Activated naive CD4-positive, alpha-beta T cell treated with anti-CD3 and anti-CD28 coated beads, Interleukin-2, amount 10 ng/mL, durations not matched to agents 7 days and 5 days (primary cell): ENCODE results near the gene DNAJB8.
A peak's percentile ranks its signal among the peaks of the same experiment; 100 is the strongest.

Source experiments
- CTCF ChIA-PET: fragments of 350-600 bp; sonication (Branson Sonifier 250); formaldehyde crosslinking; loops from one replicate; lab custom pipeline; 2021; ENCODE audit warnings: antibody characterized with exemption; lab: Charles Lee
- DNase-seq: peaks from one replicate; pipeline ENCODE4 v3.0.0-alpha.2; 2020
- H3K27ac Mint-ChIP-seq: one replicate; pipeline ENCODE4 v1.8.0; 2021; ENCODE audit warnings: mild to moderate bottlenecking, moderate library complexity, mixed read lengths
- H3K27me3 Mint-ChIP-seq: one replicate; pipeline ENCODE4 v1.8.0; 2021; ENCODE audit warnings: mild to moderate bottlenecking, mixed read lengths
- H3K36me3 Mint-ChIP-seq: one replicate; pipeline ENCODE4 v1.8.0; 2021; ENCODE audit warnings: mixed read lengths
- H3K4me1 Mint-ChIP-seq: one replicate; pipeline ENCODE4 v1.8.0; 2021; ENCODE audit warnings: mixed read lengths
- H3K4me3 Mint-ChIP-seq: one replicate; pipeline ENCODE4 v1.8.0; 2021; ENCODE audit warnings: mild to moderate bottlenecking, moderate library complexity, mixed read lengths
- H3K9me3 Mint-ChIP-seq: one replicate; pipeline ENCODE4 v1.8.0; 2021; ENCODE audit warnings: mixed read lengths

Gene DNAJB8

DNA sequence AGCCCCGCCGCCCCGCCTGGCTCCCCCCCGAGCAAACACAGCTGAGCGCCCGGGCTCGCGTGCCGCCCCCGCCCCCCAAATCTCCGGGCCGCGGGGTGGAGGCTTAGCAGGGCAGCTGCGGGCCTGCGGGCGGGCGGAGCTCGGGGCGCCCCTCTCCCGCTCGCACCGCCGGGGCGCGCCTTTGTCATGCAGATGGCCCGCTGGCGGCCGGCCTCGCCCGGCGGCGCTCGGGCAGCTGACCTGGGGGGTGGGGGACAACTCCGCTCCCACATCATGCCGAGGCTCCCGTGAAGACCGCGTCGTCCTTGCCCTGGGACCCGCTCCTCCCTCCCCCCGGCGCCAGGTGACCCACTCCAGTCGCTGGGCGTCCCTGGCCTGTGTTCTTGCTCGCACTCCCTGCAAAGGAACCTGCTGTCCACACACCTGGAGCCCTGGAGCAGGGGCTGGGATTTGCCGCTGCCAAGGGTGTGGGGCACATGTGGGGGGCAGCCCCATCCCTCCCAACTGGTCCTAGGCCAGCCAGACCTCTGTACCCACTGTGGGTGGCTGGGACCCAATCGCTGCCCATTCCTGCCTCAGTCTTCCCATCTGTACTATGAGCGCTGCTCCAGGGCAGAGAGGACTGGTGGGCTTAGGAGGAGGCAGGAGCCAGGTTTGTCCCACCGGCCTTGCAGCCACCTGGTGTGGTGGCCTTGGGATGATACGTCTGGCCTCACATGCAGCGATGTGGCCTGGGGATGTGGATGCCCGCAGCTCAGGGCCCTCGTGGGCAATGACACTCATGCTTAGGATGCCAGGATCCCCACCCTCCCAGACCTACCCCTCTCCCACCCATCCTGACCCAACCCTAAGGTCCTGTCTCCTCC lies 33.5 kb downstream of the DNAJB8 start:
- Mint-ChIP-seq H3K4me3 (no peak overlapping the region), H3K27ac (no peak overlapping the region), H3K9me3 (no peaks in the 10 kb centered on the region), H3K27me3 (peaks cover 85% of the 10 kb centered on the region), H3K36me3 (no peaks in the 10 kb centered on the region), H3K4me1 (peaks cover 9% of the 10 kb centered on the region)
- no peak for DNase-seq
- CTCF ChIA-PET, result interaction anchor here (1.8 kb wide), 1 partner anchor 174 kb away, joined by 3 read pairs; no protein-coding TSS in a partner anchor

DNA sequence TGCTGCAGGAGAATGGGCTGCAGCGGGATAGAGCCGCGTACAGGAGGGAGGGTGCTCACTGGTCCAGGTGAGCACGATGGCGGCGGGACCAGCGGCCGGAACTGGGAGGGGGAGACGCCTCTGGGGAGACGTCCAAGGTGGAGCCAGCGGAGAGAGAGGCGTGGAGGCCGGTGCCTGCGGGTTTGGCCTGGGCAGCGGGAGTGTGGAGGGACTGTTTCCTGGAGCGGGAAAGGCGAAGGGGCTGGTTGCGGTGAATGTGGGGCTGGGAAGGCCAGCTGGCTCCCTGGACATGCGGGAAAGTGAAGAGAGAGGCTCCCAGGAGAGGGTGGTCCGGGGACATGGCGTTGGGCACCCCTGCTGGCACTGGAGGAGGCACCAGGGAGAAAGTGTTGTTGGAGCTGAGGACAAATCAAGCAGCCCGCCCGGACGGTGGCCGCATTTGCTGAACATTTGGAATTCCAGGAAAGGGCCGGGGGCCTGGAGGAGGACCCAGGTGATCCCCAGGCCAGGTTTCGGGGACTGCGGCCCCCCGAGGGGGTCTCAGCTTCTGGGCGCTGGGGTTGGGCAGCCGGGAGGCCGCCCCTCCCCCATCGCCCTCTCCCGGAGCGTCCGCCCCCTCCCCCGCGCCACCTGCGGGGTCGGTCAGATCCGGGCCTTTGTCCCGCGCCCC lies 34.3 kb downstream of the DNAJB8 start:
- H3K4me1 Mint-ChIP-seq, result peaks cover 9% of the 10 kb centered on the region
- no peaks in the 10 kb centered on the region for H3K36me3 Mint-ChIP-seq
- no peaks in the 10 kb centered on the region for H3K9me3 Mint-ChIP-seq
- no peak overlapping the region for H3K4me3 Mint-ChIP-seq
- no peak for DNase-seq
- CTCF ChIA-PET, result no interaction called here
- peaks cover 90% of the 10 kb centered on the region for H3K27me3 Mint-ChIP-seq
- no peak overlapping the region for H3K27ac Mint-ChIP-seq

DNA sequence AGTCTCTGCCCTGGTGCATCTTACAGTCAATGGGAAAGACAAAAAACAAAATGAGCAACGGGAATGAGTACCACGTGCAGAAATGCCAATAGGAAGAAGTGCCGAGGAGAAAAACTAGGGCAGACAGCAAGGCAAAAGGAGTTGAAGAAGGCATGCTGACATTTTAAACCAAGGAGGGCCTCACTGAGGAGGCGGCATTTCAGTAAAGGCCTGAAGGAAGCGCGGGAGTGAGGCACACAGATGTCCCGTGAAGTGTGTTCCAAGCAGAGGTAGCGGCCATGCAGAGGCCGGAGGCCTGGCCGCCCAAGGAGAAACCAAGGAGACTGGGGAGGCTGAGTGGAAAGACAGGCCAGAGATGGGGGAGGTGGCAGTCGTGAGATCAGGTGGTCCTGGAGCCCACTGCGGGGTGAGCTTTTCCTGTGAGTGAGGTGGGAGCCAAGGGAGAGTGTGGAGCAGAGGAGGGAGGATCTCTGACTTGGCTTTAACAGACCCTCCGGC lies 34.8 kb downstream of the DNAJB8 start:
- CTCF ChIA-PET, result no interaction called here
- H3K36me3 Mint-ChIP-seq, result no peaks in the 10 kb centered on the region
- no peak overlapping the region for H3K27ac Mint-ChIP-seq
- peaks cover 95% of the 10 kb centered on the region for H3K27me3 Mint-ChIP-seq
- peaks cover 9% of the 10 kb centered on the region for H3K4me1 Mint-ChIP-seq
- no peak for DNase-seq
- H3K4me3 Mint-ChIP-seq, result no peak overlapping the region
- no peaks in the 10 kb centered on the region for H3K9me3 Mint-ChIP-seq

DNA sequence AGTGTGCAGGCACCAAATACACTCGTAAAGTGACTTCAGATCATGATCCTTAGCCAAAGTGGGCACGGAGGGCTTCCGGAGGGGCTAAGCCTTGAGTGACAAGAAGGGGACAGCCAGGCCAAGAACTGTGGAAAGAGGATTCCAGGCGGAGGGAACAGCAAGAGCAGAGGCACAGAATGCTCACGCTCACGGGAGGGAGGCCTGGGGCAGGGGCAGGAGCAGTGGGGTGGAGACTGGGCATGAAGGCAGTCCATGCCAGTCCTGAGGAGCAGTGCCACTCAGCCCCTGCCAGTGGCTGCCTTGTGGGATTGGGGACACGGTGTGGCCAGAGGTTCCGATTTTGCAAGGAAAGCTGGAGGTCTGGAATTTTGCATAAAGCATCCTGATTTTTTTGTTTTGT lies 36.0 kb downstream of the DNAJB8 start:
- H3K9me3 Mint-ChIP-seq, result no peaks in the 10 kb centered on the region
- peaks cover 84% of the 10 kb centered on the region for H3K27me3 Mint-ChIP-seq
- DNase-seq, result no peak
- CTCF ChIA-PET, result interaction anchor here (1.2 to 1.8 kb wide), 2 partner anchors 8 to 68 kb away, joined by 3 to 7 read pairs; no protein-coding TSS in a partner anchor
- H3K27ac Mint-ChIP-seq, result no peak overlapping the region
- H3K36me3 Mint-ChIP-seq, result no peaks in the 10 kb centered on the region
- peaks cover 9% of the 10 kb centered on the region for H3K4me1 Mint-ChIP-seq
- H3K4me3 Mint-ChIP-seq, result no peak overlapping the region

DNA sequence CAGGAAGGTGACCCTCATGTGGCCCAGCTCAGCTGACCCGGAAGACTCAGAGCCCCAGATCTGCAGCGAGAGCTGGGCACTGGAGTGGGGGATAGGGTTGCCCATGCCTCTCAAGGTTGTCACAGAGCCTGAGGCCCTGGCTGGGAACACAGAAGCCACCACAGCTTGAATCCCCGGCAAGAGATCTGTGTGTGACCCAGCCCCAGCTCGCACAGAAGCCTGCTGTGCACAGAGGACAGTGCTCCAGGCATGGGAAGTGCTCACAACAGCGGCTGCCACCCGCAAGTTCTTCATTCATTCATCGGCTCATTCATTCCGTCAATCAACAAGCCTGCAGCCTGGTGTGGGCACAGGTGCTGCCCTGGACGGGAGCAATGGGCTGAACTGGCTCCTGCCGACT lies 36.4 kb downstream of the DNAJB8 start:
- Mint-ChIP-seq H3K27me3 (peaks cover 80% of the 10 kb centered on the region), H3K4me3 (no peak overlapping the region), H3K27ac (no peak overlapping the region), H3K9me3 (no peaks in the 10 kb centered on the region), H3K4me1 (peaks cover 9% of the 10 kb centered on the region), H3K36me3 (no peaks in the 10 kb centered on the region)
- no peak for DNase-seq
- CTCF ChIA-PET, result interaction anchor here (1.2 to 1.8 kb wide), 2 partner anchors 8 to 69 kb away, joined by 3 to 7 read pairs; no protein-coding TSS in a partner anchor

DNA sequence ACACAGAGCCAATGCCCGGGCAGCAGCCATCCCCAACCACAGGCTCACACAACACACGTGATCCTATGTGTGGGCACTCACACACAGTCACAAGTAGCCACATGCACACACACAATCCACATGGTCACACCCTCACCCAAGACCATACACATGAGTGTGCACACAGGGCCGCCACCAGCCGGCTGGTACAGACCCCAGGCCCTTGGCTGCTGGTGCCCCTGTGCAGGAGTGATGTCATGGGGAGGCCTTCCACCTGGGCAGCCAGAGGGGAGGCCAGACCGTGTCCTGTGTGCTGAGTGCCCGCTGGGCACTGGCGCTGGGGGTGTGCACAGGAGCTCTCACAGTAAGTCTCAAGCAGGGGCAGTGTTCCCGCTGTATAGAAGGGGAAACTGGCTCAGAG lies 36.9 kb downstream of the DNAJB8 start:
- Mint-ChIP-seq H3K4me1 (peaks cover 9% of the 10 kb centered on the region), H3K27ac (no peak overlapping the region), H3K9me3 (no peaks in the 10 kb centered on the region), H3K27me3 (peaks cover 78% of the 10 kb centered on the region), H3K36me3 (no peaks in the 10 kb centered on the region), H3K4me3 (no peak overlapping the region)
- DNase-seq, result no peak
- CTCF ChIA-PET, result interaction anchor here (1.2 to 1.8 kb wide), 2 partner anchors 8 to 69 kb away, joined by 3 to 7 read pairs; no protein-coding TSS in a partner anchor

DNA sequence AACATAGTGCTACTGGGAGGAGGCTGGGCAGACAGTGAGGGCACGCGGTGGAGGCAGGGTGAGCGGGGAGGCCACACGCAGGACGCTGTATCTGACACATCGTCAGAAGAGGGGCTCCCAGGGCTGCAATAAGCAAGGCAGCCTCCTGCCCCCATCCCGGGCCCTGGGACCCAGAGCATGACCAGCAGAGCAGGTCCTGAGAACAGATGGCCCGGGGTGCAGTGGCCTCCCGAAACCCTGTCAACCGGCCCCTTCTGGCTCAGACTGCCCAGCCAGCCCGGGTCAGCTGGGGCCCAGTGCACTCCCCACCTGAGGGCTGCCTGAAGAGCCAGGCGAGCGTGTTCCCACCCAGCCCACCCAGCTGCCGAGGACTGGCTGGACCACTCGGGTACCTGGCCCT lies 37.4 kb downstream of the DNAJB8 start:
- Mint-ChIP-seq H3K4me1 (peaks cover 9% of the 10 kb centered on the region), H3K27me3 (peaks cover 74% of the 10 kb centered on the region), H3K36me3 (no peaks in the 10 kb centered on the region), H3K4me3 (no peak overlapping the region), H3K9me3 (no peaks in the 10 kb centered on the region), H3K27ac (no peak overlapping the region)
- CTCF ChIA-PET, result interaction anchor here (1.2 kb wide), 1 partner anchor 9 kb away, joined by 3 read pairs; no protein-coding TSS in a partner anchor
- DNase-seq, result no peak

DNA sequence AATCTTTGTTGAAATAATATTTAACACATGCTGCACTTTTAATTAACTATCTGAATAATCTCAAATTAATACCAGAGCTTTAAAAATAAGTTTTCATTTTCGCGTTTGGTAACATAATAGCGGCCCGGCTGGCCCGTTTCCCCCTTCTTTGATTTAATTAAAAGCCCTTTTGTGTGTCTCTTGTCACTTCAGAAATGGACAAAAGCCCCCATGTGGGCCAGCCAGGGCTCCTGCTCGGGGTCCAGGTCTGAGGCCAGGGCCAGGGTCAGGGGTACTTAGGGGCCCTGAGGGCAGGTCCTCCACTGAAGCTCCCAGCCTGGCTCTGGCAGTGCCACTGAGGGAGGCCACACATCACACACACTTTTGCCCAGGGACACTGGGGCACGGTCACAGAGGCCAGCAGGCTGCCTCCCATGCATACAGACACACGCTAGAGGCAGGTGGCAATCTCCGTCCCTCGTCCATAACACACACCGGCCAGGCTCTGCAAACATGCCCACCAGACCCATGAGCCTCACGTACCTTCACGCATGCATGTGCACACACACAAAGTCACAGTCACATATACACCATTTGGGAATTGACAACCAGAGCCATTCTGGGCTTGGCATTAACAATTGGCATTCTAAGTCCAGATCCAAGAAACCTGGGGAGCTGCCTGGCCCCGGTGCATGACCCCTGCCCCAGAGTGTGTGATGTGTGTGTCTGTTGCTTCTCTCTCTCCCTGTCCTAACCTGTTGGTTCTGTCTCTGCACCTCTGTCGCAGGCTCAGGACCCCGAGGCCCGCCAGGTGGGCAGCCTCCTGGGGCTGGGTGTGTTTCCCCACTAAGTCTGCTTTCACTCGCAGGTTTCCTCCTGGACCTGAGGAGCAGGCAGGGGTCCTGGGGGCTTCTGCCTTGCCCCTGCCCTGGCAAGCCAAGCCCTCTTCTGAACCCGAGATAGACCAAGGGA lies 38.5 kb downstream of the DNAJB8 start:
- CTCF ChIA-PET, result interaction anchor here (1.2 to 4.4 kb wide), 7 partner anchors 10 to 299 kb away, joined by 3 to 62 read pairs (median 19); no protein-coding TSS in a partner anchor
- H3K27ac Mint-ChIP-seq, result no peak overlapping the region
- no peak overlapping the region for H3K4me3 Mint-ChIP-seq
- no peaks in the 10 kb centered on the region for H3K36me3 Mint-ChIP-seq
- no peak for DNase-seq
- H3K9me3 Mint-ChIP-seq, result no peaks in the 10 kb centered on the region
- H3K4me1 Mint-ChIP-seq, result peaks cover 9% of the 10 kb centered on the region
- peaks cover 63% of the 10 kb centered on the region for H3K27me3 Mint-ChIP-seq

DNA sequence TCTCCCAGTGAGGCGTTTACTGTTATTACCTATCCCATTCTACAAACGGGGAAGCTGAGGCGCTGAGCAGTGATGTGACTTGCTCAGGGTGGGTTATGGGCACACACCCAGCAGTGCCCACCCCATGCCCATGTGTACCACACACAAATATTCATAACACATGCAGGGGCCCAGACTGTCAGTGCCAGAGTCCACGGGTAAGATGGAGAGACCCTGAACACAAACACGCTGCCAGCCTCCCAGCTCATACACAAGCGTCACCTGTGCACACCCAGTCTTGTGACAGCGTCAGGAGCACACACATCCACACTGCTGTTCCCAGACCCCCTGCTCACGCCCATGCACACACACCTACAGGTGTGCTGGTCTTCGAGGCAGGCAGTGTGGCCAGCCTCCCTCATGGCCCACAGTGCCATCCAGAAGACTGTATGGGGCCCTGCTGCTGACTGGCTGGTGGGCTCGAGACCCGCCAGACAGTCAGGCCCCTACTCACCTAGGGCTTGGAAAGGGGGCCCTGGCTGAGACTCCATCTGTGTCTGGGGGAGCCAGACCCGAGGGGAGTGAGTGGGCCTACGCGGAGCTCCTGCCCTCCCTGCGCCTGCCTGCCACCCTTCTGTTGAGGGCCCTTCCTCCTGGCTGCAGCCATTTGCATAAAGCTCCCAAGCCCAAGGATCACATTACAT lies 39.4 kb downstream of the DNAJB8 start:
- no peak overlapping the region for H3K4me3 Mint-ChIP-seq
- H3K9me3 Mint-ChIP-seq, result no peaks in the 10 kb centered on the region
- CTCF ChIA-PET, result interaction anchor here (0.8 to 4.4 kb wide), 8 partner anchors 11 to 298 kb away, joined by 3 to 62 read pairs (median 17); no protein-coding TSS in a partner anchor
- H3K27ac Mint-ChIP-seq, result no peak overlapping the region
- DNase-seq, result no peak
- H3K4me1 Mint-ChIP-seq, result peaks cover 7% of the 10 kb centered on the region
- H3K36me3 Mint-ChIP-seq, result no peaks in the 10 kb centered on the region
- peaks cover 57% of the 10 kb centered on the region for H3K27me3 Mint-ChIP-seq

DNA sequence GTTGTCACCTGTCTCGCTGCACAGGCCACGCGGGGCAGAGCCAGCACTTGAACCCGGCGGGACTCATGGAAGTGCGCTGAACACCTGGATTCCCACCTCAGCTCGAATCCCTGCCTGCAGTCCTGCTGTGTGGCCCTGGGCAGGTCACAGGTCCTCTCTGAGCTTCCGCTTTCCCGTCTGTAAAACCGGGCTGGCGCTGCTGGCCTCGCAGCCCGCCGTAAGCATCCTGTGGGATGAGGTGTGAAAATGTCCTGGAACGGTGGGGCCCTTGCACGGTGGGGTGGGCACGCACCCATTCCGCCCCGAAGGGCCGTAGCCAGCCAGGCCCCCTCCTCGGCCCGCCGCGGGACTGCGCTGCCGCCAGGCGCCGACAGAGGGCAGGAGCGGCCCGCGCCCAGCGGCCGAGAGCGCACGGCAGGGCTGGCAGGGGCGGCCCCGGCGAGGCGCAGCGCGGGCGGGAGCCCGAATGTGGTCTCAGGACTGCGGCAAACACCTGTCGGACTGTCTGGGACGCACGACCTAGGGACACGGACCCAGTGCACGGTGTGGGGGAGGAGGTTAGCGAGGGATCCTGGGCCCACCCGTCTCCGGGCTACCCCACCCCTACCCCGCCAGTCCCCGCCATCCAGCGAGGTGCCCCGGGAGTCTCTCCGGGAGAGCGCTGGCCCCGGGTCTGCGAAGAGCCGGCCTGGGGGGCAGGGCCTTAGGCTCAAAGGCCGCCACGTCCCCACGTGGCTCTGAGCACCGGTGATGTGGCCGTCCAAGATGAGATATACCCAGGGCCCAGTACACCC lies 40.4 kb downstream of the DNAJB8 start:
- no peak overlapping the region for H3K4me3 Mint-ChIP-seq
- CTCF ChIA-PET, result interaction anchor here (0.7 to 4.4 kb wide), 14 partner anchors 10 to 182 kb away, joined by 3 to 62 read pairs (median 4); no protein-coding TSS in a partner anchor
- no peaks in the 10 kb centered on the region for H3K4me1 Mint-ChIP-seq
- DNase-seq, result peak; percentile 57
- H3K9me3 Mint-ChIP-seq, result no peaks in the 10 kb centered on the region
- no peak overlapping the region for H3K27ac Mint-ChIP-seq
- H3K36me3 Mint-ChIP-seq, result no peaks in the 10 kb centered on the region
- H3K27me3 Mint-ChIP-seq, result peaks cover 47% of the 10 kb centered on the region

DNA sequence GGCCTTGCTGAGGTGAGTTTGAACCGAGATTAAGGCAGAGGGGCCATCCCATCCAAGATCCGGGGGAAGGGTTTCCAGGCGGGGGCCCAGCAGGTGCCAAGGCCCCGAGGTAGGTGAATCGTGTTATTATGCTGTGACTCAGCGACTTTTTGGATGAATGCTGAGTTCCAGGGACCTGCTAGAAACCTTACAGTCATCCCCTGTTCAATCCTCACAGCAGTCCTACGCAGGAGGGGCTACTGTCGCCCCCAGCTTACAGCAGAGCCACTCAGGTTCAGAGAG lies 40.9 kb downstream of the DNAJB8 start:
- H3K36me3 Mint-ChIP-seq, result no peaks in the 10 kb centered on the region

DNA sequence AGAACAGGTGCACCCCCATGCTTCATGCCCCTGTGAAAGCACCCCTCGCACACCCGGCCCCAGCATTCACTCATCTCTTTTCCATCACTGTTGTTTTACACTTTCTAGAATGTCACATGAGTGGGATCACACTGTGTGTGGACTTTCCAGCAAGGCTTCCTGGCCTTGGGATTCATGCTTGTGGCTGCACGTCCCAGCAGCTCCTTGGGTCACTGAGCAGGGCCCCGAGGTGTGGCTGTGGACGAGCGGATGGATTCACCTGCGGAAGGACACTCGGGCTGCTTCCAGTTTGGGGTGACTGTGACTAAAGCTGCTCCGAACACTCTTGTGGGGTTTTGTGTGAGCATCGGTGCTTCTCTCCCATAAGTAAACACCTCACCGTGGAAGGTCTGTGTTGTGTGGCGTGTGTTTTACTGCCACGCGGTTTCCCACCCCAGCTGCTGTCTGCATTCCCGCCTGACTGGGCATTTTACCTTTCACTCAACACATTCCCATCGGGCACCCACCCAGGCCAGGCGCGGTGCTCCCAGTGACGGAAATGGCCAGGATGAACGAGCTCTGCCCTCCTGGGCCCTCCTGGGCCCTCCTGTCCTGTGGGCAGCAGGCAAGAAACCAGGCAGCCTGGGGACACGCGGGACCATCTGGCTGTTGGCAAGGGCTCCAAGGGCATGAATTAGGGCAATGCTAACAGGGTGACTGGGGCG lies 41.4 kb downstream of the DNAJB8 start:
- Mint-ChIP-seq H3K36me3 (no peaks in the 10 kb centered on the region), H3K27me3 (peaks cover 37% of the 10 kb centered on the region), H3K9me3 (no peaks in the 10 kb centered on the region), H3K27ac (no peak overlapping the region), H3K4me3 (no peak overlapping the region), H3K4me1 (no peaks in the 10 kb centered on the region)
- no peak for DNase-seq
- CTCF ChIA-PET, result interaction anchor here (0.7 to 4.4 kb wide), 13 partner anchors 13 to 183 kb away, joined by 3 to 62 read pairs (median 5); no protein-coding TSS in a partner anchor

More for the DNA sequence above, 40.9 kb downstream of the DNAJB8 start:
- CTCF ChIA-PET, result interaction anchor here (0.7 to 4.4 kb wide), 13 partner anchors 13 to 182 kb away, joined by 3 to 62 read pairs (median 5); no protein-coding TSS in a partner anchor
- no peaks in the 10 kb centered on the region for H3K9me3 Mint-ChIP-seq
- DNase-seq, result no peak
- H3K4me3 Mint-ChIP-seq, result no peak overlapping the region
- H3K27ac Mint-ChIP-seq, result no peak overlapping the region
- H3K27me3 Mint-ChIP-seq, result peaks cover 42% of the 10 kb centered on the region
- no peaks in the 10 kb centered on the region for H3K4me1 Mint-ChIP-seq
